ENCODE results near the gene RAB11FIP4.

The RAB11FIP4 gene

GRCh38 chr17:31452561-31453110 lies 61.2 kb downstream of the RAB11FIP4 start:
- no peak for TF ChIP-seq CTCF (IDR thresholded peaks at IDR 0.05; ENCODE audit: control extremely low read depth, extremely low read depth, low read depth, missing control alignments)
- no peak for DNase-seq (ENCODE audit: extremely low spot score)
- POLR2A ChIA-PET, result no interaction called here
- CTCF ChIA-PET, result interaction anchor here (1.3 kb wide), 1 partner anchor 16 kb away, joined by 3 read pairs; no protein-coding TSS in a partner anchor

- DNase-seq (ENCODE audit: extremely low spot score), result no peak
- ChIA-PET POLR2A (no interaction called here), CTCF (interaction anchor here (1.2 kb wide), 1 partner anchor 88 kb away, joined by 3 read pairs; no protein-coding TSS in a partner anchor)
- TF ChIP-seq CTCF (IDR thresholded peaks at IDR 0.05; ENCODE audit: control extremely low read depth, extremely low read depth, low read depth, missing control alignments), result no peak
These were observed 62.4 kb downstream of the RAB11FIP4 start for GRCh38 chr17:31453896-31454295.

GRCh38 chr17:31456814-31457213 lies 65.3 kb downstream of the RAB11FIP4 start:
- no peak for TF ChIP-seq CTCF (IDR thresholded peaks at IDR 0.05; ENCODE audit: control extremely low read depth, extremely low read depth, low read depth, missing control alignments)
- no peak for DNase-seq (ENCODE audit: extremely low spot score)
- ChIA-PET POLR2A (no interaction called here), CTCF (interaction anchor here (1.1 kb wide), 2 partner anchors 68 to 77 kb away, joined by 3 read pairs; no protein-coding TSS in a partner anchor)

GRCh38 chr17:31457391-31458234 lies 66.1 kb downstream of the RAB11FIP4 start:
- no peak for DNase-seq (ENCODE audit: extremely low spot score)
- ChIA-PET CTCF (interaction anchor here (0.9 kb wide), 1 partner anchor 9 kb away, joined by 3 read pairs; no protein-coding TSS in a partner anchor), POLR2A (interaction anchor here (0.6 kb wide), 1 partner anchor 10 kb away, joined by 3 read pairs; no protein-coding TSS in a partner anchor)
- TF ChIP-seq CTCF (IDR thresholded peaks at IDR 0.05; ENCODE audit: control extremely low read depth, extremely low read depth, low read depth, missing control alignments), result no peak

- DNase-seq (ENCODE audit: extremely low spot score), result no peak
- no peak for TF ChIP-seq CTCF (IDR thresholded peaks at IDR 0.05; ENCODE audit: control extremely low read depth, extremely low read depth, low read depth, missing control alignments)
- ChIA-PET POLR2A (no interaction called here), CTCF (interaction anchor here (0.9 kb wide), 1 partner anchor 10 kb away, joined by 3 read pairs; no protein-coding TSS in a partner anchor)
These were observed 67.4 kb downstream of the RAB11FIP4 start for GRCh38 chr17:31458829-31459228.

GRCh38 chr17:31459716-31460115 lies 68.2 kb downstream of the RAB11FIP4 start:
- ChIA-PET CTCF (no interaction called here), POLR2A (no interaction called here)
- no peak for TF ChIP-seq CTCF (IDR thresholded peaks at IDR 0.05; ENCODE audit: control extremely low read depth, extremely low read depth, low read depth, missing control alignments)
- no peak for DNase-seq (ENCODE audit: extremely low spot score)
